ENCODE results near the gene NFIX. TPM values are rescaled to one million over a fixed set of nuclear protein-coding genes. Genes with fewer than 3 reads are reported as not detected.

Gene NFIX
- total and polyA plus RNA-seq, 2 of the 13 experiments (the other 11 are each of a cell fraction or from before 2014, with no cell fraction given): 3.4 to 5.4 TPM

DNA sequence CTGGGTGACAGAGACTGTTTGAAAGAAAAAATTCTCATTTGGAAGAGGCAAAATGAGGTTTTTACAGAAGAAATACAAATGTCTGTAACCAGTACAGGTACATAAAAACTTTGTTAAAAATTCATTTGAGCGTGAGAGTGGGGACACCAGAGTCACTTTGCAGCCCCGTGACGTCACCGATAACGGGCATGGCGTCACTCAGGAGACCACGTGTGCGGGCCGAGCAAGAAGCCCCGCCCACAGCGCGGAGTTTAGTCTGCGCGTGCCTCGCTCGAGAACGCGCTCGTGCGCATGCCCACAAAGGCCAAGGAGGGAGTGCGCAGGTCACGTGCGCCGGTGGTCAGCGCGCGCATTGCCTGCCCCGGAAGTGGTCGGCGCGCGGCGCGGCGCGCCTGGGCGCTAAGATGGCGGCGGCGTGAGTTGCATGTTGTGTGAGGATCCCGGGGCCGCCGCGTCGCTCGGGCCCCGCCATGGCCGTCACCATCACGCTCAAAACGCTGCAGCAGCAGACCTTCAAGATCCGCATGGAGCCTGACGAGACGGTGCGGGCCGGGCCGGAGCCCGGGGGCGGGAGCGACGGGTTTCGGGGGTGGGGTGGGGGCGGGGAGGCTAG is 49.7 kb upstream of the NFIX start, which contains the start of gene RAD23A (continued):
- peak; percentile 32; the same call in 1 of the 2 replicates for TF ChIP-seq PAXIP1 (CRISPR knock-in tag; conservative IDR thresholded peaks at IDR 0.05)
- peak; percentile 68; the same call in 1 of the 2 replicates for TF ChIP-seq HCFC1 (IDR thresholded peaks at IDR 0.05; ENCODE audit: low read depth, low read length)
- TF ChIP-seq HINFP (CRISPR knock-in tag; IDR thresholded peaks at IDR 0.05; ENCODE audit: low read depth): peak; percentile 80; the same call in 1 of the 2 replicates
- TF ChIP-seq HOXA9 (CRISPR knock-in tag; IDR thresholded peaks at IDR 0.05; ENCODE audit: borderline replicate concordance): no peak
- peak; percentile 94 for TF ChIP-seq RAD51 (IDR thresholded peaks at IDR 0.05; ENCODE audit: borderline replicate concordance)
- peak; percentile 80 for TF ChIP-seq MXD1 (CRISPR knock-in tag; IDR thresholded peaks at IDR 0.05)
- TF ChIP-seq SETDB1 (CRISPR knock-in tag; IDR thresholded peaks at IDR 0.05; ENCODE audit: borderline replicate concordance): no peak
- TF ChIP-seq, protein P1, sequence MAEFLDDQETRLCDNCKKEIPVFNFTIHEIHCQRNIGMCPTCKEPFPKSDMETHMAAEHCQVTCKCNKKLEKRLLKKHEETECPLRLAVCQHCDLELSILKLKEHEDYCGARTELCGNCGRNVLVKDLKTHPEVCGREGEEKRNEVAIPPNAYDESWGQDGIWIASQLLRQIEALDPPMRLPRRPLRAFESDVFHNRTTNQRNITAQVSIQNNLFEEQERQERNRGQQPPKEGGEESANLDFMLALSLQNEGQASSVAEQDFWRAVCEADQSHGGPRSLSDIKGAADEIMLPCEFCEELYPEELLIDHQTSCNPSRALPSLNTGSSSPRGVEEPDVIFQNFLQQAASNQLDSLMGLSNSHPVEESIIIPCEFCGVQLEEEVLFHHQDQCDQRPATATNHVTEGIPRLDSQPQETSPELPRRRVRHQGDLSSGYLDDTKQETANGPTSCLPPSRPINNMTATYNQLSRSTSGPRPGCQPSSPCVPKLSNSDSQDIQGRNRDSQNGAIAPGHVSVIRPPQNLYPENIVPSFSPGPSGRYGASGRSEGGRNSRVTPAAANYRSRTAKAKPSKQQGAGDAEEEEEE (CRISPR knock-in tag; IDR thresholded peaks at IDR 0.05; ENCODE audit: borderline replicate concordance): no peak
- peak; percentile 99 for TF ChIP-seq KDM2A (CRISPR knock-in tag; IDR thresholded peaks at IDR 0.05; ENCODE audit: borderline replicate concordance, low read depth)
- TF ChIP-seq ZNF33A (CRISPR knock-in tag; IDR thresholded peaks at IDR 0.05; ENCODE audit: borderline replicate concordance): peak; percentile 61; the same call in 1 of the 2 replicates
- TF ChIP-seq PHF8 (CRISPR knock-in tag; IDR thresholded peaks at IDR 0.05): peak; percentile 90
- TF ChIP-seq SIX4 (CRISPR knock-in tag; IDR thresholded peaks at IDR 0.05): no peak
- peak; percentile 97 for TF ChIP-seq ZNF670 (CRISPR knock-in tag; IDR thresholded peaks at IDR 0.05; ENCODE audit: borderline replicate concordance)
- 0 out of 2 replicates have a peak, but pooled peaks have one; percentile 8 for TF ChIP-seq ZNF12 (CRISPR knock-in tag; IDR thresholded peaks at IDR 0.05)
- TF ChIP-seq GATAD1 (CRISPR knock-in tag; IDR thresholded peaks at IDR 0.05): peak; percentile 94
- TF ChIP-seq EZH2 (conservative IDR thresholded peaks at IDR 0.05; ENCODE audit: low read depth, low read length): no peak
- peak; percentile 49; the same call in 1 of the 2 replicates for TF ChIP-seq FOXO1 (CRISPR knock-in tag; IDR thresholded peaks at IDR 0.05)
- TF ChIP-seq NCOA2 (CRISPR knock-in tag; IDR thresholded peaks at IDR 0.05): peak; percentile 67; the same call in 1 of the 2 replicates
- TF ChIP-seq ZEB1 (IDR thresholded peaks at IDR 0.05; ENCODE audit: insufficient replicate concordance, low read depth): no peak
- TF ChIP-seq, protein P2, sequence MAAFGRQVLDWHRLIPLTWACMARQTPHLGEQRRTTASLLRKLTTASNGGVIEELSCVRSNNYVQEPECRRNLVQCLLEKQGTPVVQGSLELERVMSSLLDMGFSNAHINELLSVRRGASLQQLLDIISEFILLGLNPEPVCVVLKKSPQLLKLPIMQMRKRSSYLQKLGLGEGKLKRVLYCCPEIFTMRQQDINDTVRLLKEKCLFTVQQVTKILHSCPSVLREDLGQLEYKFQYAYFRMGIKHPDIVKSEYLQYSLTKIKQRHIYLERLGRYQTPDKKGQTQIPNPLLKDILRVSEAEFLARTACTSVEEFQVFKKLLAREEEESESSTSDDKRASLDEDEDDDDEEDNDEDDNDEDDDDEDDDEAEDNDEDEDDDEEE (CRISPR knock-in tag; IDR thresholded peaks at IDR 0.05): no peak
- no peak for TF ChIP-seq ZNF746 (CRISPR knock-in tag; IDR thresholded peaks at IDR 0.05)
- TF ChIP-seq ZNF672 (CRISPR knock-in tag; IDR thresholded peaks at IDR 0.05): no peak
